NCI-H460 (cell line): ENCODE results near the gene OR51E2. TPM values are rescaled to one million over a fixed set of nuclear protein-coding genes. Genes with fewer than 3 reads are reported as not detected.
A peak's percentile ranks its signal among the peaks of the same experiment; 100 is the strongest.

ENCODE experiments used
- DNase-seq: peaks from one replicate; pipeline ENCODE4 v3.0.0-alpha.2; 2016; ENCODE audit warnings: low read depth; ENCODE audit errors: extremely low read depth
- total RNA-seq: library from RNA; depleted of rRNA; stranded (reverse); fragments of >200 nt; shearing (Covaris generic); gene quantifications from 2 replicates; pipeline ENCODE4 v1.2.3, GENCODE V29; 2014; rRNA removed

Gene OR51E2
- total RNA-seq, 1 experiment from 2014 or later = not detected

DNA sequence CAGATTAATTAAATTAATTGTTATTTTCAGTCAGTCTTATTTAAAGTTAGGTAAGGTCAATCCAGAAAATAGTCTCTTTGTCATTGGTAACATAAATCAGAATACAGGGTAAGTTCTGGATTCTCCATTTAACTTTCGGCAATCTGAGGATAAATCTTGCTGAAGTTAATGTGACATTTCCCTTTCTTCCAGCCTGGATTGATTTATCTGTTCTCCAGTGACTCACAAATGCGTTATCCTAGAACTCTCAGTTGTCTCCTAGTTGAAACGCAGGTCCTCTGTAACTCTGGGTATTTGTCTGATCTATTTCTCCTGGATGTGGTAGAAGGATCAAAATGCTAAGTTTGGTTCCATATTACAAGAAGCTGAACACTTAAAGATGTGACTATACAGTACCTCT lies 32.9 kb downstream of the OR51E2 start:
- no peak for DNase-seq

DNA sequence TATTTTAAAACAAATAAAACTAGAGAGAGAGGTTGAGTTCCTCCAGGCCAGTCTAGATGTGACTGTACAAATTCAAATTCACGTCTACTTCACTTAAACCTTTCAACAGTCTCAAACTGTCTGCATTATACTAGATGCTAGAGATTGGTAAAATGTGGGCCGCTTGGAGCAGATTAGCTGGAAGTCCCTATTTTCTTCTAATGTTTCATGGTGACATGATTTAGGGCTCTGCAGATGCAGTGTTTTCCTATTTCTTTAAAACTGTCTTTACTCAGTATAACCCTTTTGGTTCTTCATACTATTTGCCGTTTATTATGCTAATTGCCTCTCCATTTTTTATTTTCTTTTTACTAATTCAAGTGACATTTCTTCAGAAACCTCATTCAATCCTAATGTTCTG lies 33.5 kb downstream of the OR51E2 start:
- DNase-seq = no peak

DNA sequence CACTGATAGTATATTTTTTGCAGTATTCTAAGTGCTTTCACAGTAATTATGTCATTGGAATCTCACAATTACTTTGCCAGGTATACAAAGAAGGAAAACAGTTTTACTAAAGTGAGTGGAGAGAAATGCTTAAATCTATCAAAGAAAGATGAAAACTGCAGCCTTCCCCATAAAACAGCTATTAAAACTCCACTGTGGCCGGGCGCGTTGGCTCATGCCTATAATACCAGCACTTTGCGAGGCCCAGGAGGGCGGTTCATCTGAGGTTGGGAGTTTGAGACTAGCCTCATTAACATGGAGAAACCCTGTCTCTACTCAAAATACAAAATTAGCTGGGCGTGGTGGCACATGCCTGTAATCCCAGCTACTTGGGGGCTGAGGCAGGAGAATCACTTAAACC lies 34.8 kb downstream of the OR51E2 start:
- no peak for DNase-seq

DNA sequence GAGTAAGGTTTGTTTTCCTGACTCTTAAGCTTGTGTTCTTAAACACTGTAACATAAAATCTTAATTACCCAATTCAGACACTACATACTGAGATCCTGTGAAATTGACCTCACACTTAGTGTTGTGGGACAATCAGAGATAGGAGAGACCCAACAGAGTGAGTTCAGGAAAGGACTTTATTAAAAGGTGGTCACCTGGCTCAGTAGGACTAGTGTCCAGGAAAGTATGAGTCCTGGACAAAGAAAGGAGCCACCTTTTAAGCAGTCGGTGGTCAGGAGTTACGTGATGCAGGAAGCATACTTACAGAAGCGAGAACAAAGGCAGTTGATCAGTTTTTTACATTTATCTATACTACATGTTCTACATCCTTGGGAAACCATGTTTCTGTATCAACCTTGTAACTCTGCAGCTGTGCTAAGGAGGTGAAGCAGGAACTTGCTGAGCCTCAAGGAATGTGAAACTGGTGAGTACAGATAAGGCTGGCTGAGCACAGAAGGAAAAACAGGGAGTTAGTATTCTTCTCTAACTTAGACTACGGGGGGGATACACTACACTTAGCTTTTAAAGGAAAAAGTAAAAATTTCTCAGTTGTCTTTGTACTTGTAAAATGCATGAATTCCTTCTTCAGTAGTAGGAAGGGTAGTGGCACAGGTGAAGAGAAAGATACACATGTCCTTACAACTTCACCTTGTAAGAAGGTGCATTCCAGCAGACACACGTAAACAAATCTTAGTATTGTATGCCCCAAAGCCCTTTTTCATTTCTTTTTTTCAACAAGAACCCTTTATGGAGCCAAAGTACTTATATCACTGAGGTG lies 38.8 kb downstream of the OR51E2 start:
- no peak for DNase-seq

DNA sequence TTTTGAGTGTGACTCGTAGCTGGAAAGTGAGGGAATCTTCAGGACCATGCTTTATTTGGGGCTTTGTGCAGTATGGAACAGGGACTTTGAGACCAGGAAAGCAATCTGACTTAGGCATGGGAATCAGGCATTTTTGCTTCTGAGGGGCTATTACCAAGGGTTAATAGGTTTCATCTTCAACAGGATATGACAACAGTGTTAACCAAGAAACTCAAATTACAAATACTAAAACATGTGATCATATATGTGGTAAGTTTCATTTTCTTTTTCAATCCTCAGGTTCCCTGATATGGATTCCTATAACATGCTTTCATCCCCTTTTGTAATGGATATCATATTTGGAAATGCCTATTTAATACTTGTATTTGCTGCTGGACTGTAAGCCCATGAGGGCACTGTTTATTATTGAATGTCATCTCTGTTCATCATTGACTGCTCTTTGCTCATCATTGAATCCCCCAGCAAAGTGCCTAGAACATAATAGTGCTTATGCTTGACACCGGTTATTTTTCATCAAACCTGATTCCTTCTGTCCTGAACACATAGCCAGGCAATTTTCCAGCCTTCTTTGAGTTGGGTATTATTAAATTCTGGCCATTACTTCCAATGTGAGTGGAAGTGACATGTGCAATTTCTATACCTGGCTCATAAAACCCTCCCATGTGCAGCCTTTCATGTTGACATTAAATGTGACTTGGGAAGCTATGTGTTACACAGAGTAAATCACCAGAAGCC lies 42.9 kb downstream of the OR51E2 start:
- no peak for DNase-seq

DNA sequence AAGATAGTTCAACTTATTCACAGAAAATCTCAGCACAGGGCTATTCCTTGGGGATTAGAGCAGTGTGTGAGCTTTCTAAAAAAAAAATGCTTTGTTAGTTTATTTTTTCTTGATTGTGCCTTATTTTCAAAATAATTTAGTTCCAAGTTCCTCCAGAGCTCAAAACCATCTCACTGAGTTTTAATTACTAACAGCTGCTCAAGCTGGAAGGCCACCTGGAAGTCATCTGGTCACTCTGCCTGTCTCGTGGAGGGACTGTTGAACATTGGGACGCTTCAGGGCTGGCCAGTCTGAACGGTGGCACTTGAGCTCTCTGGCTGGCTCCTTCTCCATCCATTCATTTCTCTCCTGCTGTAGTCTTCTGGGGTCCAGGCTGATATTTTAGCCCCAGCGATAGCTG lies 49.9 kb downstream of the OR51E2 start:
- DNase-seq = no peak

DNA sequence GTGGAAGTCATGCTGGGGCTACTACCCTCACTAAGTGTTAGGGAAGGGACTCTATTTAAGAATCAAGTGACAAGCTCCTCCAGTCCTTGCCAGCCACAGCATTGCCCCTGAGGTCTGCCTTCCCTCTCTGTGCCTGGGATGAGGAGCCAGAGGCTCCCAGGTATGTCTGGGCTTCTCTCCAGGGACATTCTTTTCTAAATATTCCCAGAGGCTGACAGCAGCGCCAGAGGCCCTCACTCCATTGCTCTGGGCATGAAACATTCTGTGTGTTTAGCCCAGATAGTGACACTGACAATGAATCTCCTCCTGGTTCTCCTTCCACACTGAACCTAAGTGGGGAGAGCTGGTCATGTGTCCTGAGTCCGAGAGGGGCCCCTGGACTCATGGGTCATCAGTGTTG lies 51.7 kb downstream of the OR51E2 start:
- DNase-seq = no peak

DNA sequence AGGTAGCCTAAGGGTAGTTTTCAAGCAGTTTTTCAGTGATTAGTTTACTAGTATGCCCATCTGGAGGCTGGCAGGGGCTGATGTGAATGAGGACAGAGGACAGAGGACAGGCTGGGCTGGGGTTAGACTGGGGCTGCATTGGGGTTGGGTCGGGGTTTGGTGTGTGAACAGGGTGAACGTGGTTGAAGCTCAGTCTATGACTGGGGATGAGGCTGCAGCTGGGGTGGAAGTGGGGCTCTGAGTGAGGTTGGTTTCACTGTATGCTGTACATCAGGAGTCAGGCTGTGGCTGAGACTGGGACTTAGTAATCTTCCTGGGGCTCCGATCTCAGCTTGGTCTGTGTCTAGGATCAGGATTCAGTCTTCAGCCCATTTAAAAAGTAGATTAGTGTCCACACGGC lies 53.4 kb downstream of the OR51E2 start:
- DNase-seq = no peak

DNA sequence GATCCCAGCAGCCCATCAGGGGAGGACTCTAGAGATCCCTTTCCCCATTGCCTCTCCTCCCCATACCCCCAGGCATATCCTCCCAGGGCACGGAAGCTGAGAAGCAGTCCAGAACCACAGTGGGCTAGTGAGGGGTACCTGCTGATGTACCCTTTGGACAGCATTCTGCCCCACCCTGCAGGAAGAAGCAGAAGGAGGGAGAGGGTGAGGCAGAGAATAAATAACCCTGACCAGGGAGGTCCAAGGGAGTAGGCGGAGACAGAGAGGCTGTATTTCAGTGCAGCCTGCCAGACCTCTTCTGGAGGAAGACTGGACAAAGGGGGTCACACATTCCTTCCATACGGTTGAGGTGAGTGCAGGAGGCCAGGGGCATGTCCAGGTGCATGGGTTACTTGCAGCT lies 54.0 kb downstream of the OR51E2 start, which contains the start of gene OR51E1:
OR51E1 (plus strand) TSS at position 301 of the 400 bp plus-strand sequence. CDS start 8,545 bp downstream, outside the sequence.
- DNase-seq = no peak

DNA sequence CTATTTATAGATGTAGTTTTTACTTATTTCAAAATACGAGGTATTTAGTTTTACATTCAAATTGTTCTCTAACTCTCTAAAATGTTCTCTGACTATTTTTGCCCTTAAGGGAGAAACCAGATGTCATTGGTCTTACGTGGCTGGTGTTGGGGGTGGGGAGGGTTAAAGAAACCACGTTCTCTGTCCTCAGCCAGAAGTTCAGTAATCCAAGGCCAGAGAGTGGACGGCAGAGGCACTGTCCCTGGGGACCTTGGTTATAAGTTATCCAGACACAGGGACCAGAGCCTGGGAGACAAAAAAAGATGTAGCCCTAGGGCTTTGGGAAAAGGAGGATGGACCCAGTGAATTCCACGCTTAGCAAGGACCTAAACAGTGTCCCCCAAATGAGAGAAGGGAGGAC lies 54.6 kb downstream of the OR51E2 start:
- DNase-seq = no peak

DNA sequence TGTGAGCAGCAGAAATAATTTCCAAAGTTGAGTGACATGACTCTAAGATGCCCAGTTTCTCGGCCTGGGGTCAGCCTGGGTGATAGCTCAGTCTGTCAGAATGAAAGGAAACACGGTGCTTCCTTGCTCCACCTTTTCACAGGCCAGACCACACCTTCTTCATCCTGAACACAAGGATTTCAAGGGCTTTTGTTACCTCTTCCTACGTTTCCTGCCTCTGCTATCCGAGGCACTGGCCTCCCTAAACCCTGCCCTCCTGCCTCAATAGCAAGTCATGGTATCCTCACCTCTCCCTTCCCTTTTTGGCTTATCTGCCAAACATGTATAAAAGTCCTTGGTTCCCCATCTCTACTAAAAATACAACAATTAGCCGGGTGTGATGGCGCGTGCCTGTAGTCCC lies 55.6 kb downstream of the OR51E2 start:
- no peak for DNase-seq

DNA sequence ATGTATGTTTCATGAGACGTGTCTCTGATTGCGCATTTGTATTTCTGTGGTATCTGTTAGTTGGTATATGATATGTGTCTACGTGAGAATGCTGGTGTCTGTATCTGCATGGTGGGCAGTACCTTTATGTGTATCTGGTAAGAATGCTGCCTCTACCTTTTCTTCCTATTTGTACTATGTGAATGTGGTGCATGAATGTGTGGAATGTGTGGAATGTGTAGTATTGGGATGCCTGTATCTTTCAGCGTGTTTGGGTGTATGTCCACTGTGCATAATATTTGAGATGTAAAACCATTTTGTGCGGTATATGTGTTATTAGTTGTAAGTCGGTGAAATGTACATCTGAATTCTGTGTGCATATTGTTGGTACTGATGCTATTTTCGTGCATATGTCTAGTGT lies 56.2 kb downstream of the OR51E2 start:
- DNase-seq = no peak

DNA sequence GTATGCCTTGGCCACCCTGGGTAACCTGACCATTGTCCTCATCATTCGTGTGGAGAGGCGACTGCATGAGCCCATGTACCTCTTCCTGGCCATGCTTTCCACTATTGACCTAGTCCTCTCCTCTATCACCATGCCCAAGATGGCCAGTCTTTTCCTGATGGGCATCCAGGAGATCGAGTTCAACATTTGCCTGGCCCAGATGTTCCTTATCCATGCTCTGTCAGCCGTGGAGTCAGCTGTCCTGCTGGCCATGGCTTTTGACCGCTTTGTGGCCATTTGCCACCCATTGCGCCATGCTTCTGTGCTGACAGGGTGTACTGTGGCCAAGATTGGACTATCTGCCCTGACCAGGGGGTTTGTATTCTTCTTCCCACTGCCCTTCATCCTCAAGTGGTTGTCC lies 57.7 kb downstream of the OR51E2 start:
- DNase-seq = no peak

DNA sequence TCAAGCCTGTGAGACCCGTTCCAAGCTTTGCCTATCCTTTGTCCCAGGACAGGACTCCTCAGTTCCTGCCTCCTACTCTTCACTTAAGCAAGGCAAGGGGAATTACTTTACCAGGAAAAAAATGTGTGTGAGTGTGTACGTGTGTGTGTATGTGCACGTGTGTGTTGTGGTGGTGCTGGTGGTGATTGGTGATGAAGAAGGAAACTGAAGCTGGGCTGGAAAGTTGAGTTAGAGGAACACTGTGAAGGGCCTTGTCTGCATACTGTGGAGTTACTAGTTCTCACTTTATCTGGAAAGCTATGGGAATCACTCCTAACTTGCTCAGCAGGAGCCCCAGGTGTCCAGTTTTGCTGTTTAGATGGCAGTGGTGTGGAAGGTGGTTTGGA lies 60.0 kb downstream of the OR51E2 start:
- DNase-seq = no peak

DNA sequence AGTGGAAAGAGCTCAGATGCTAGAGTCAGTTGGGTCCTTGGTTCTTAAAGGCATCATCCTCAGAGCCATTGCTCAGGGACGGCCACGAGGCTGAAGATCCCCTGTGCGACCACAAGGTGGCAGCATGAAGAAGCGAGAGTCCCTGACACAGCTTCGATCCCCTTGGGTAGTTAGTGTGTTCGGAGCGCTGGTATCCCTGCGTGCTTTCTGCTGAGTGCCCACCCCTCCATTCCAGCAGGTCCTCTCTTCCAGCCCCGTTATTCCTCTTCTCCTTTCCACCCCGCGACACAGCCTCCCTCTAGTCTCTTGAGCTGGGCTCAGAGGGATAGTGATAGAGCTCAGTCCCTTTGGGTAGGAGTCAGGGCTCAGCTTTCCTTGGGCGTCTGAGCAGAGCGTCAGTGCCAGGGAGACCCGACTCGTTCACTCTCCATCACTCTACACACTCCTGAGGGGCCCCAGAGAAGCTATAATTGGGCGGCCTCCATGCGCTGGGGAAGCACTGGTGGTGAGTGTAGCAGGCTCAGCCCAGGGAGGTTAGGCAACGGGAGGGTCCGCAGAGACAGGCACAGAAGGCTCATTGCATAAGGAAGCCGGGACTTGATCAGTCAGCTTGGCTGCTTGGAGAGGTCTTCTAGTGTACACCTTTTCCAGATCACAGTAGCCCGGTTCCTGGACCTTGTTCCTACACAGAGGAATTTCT lies 60.5 kb downstream of the OR51E2 start, which contains the start of gene OR51D1:
OR51D1 (plus strand) TSS at position 516 of the 700 bp plus-strand sequence. CDS start 2,314 bp downstream, outside the sequence.
- peak; percentile 54 for DNase-seq

DNA sequence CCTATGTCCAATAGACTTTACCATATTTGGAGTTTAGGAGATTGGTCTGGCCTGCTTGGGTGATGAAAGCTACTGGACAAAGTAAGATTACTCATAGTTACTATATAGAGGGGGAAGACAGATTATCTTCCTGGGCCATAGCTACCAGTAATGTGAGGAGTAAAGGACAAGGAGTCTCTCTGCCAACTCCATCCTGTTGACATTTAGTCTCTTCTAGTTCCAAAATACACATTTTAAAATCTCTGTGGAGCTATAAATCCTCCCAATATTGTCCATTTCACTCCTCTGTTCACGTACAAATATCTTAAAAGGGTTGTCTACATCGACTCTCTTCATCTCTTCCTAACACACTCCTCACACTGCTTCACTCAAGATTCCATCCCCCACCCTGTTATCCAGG lies 61.5 kb downstream of the OR51E2 start:
- no peak for DNase-seq

Other genes starting within 250 kb of the OR51E2 start
- not detected in 2 replicates for gene OR52K2, start 248.6 kb downstream of the OR51E2 start, total RNA-seq
- not detected in 2 replicates for gene OR52K1, start 215.2 kb downstream of the OR51E2 start, total RNA-seq
- gene OR52M1, start 152.7 kb downstream of the OR51E2 start, total RNA-seq = not detected in 2 replicates
- not detected in 2 replicates for gene OR52I2, start 116.1 kb downstream of the OR51E2 start, total RNA-seq
- gene OR52I1, start 103.8 kb downstream of the OR51E2 start, total RNA-seq = not detected in 2 replicates
- gene TRIM68, start 89.6 kb downstream of the OR51E2 start, total RNA-seq = 4.3 and 6.1 TPM in 2 replicates
- gene OR51D1, start 60.4 kb downstream of the OR51E2 start, total RNA-seq = not detected in 2 replicates
- gene OR51E1, start 53.9 kb downstream of the OR51E2 start, total RNA-seq = not detected in 2 replicates
- not detected in 2 replicates for gene MMP26, start 6.9 kb upstream of the OR51E2 start, total RNA-seq
- not detected in 2 replicates for gene OR51F1, start 72.1 kb upstream of the OR51E2 start, total RNA-seq
- gene OR52R1, start 106.5 kb upstream of the OR51E2 start, total RNA-seq = not detected in 2 replicates
- not detected in 2 replicates for gene OR51F2, start 123.5 kb upstream of the OR51E2 start, total RNA-seq
- not detected in 2 replicates for gene OR51S1, start 151.4 kb upstream of the OR51E2 start, total RNA-seq
- not detected in 2 replicates for gene OR51T1, start 184.0 kb upstream of the OR51E2 start, total RNA-seq
- not detected in 2 replicates for gene OR51A7, start 205.9 kb upstream of the OR51E2 start, total RNA-seq
- not detected in 2 replicates for gene OR51G2, start 221.5 kb upstream of the OR51E2 start, total RNA-seq
- not detected in 2 replicates for gene OR51G1, start 226.5 kb upstream of the OR51E2 start, total RNA-seq
- gene OR51A4, start 249.8 kb upstream of the OR51E2 start, total RNA-seq = not detected in 2 replicates